Brain microvascular endothelial cell (primary cell): Measurements from ENCODE around the gene EXOC4.

ENCODE experiments used
- DNase-seq: peaks from one replicate; pipeline ENCODE4 v3.0.0-alpha.2; 2020
- H3K27ac ChIP-seq: fragments of 250-450 bp; sonication (Bioruptor Pico); 2 replicates; pipeline ENCODE4 v1.5.1; 2020; ENCODE audit warnings: mild to moderate bottlenecking, moderate library complexity
- H3K27me3 ChIP-seq: fragments of 250-450 bp; sonication (Bioruptor Pico); replicated peaks from 2 replicates; pipeline ENCODE4 v1.5.1; 2020; ENCODE audit warnings: mild to moderate bottlenecking
- H3K36me3 ChIP-seq: fragments of 250-450 bp; sonication (Bioruptor Pico); replicated peaks from 2 replicates; pipeline ENCODE4 v1.5.1; 2020; ENCODE audit warnings: mild to moderate bottlenecking
- H3K4me3 ChIP-seq: 2 replicates; pipeline ENCODE4 v1.5.1; 2011; ENCODE audit warnings: low read depth, mild to moderate bottlenecking, control low read depth, low read length, moderate library complexity
- in situ Hi-C: cut with HindIII; loops from 2 replicates; pipeline ENCODE4 v1.10.0; 2017; ENCODE audit warnings: low sequenced_read_pairs, low pct_ligation_motif_present
- TF ChIP-seq, protein P1 (sequence below): IDR thresholded peaks from 2 replicates; pipeline ENCODE4 v1.5.1; 2011; ENCODE audit warnings: low read depth, mild to moderate bottlenecking, moderate library complexity, low read length, control low read depth, inconsistent platforms; ENCODE audit errors: missing control alignments

EXOC4 gene

DNA sequence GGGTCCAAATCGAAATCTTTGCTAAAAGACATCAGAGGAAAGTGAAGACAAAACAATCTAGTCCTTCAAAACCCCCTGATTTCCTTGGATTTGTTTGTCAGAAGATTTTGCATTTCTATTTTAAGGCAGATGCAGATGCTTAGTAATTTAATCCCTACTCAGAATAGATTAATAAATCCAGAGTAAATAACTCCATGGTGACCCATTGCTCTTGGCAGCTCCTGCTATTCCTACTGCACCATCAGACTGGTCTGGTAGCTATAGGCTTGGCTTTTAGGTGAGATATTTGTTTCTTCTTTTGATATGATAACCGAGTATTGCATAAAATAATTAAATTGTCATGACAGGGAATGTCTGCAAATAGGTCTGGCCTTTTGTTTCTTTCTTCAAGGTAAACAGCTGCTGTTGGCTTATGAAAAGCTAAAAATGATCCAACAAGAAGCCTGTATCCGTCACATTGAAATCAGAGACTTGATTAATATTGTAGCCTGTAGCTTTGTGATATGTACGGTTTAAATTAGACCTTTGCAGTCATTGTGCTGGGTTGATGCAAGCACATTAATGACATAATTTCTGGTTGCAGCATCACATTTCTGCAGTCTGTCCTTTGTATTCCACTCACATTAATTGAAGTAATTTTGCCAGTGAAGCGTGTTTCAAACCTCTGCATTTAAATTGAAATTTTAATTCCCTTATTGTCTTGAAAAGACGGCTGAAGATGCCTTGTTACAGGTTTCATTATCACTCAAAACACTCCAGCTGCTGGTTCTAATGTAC lies 40.7 kb downstream of the EXOC4 start:
- no peak overlapping the region for H3K27ac ChIP-seq
- TF ChIP-seq, protein P1, sequence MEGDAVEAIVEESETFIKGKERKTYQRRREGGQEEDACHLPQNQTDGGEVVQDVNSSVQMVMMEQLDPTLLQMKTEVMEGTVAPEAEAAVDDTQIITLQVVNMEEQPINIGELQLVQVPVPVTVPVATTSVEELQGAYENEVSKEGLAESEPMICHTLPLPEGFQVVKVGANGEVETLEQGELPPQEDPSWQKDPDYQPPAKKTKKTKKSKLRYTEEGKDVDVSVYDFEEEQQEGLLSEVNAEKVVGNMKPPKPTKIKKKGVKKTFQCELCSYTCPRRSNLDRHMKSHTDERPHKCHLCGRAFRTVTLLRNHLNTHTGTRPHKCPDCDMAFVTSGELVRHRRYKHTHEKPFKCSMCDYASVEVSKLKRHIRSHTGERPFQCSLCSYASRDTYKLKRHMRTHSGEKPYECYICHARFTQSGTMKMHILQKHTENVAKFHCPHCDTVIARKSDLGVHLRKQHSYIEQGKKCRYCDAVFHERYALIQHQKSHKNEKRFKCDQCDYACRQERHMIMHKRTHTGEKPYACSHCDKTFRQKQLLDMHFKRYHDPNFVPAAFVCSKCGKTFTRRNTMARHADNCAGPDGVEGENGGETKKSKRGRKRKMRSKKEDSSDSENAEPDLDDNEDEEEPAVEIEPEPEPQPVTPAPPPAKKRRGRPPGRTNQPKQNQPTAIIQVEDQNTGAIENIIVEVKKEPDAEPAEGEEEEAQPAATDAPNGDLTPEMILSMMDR: no peak
- in situ Hi-C loops: no loop called here
- no peaks in the 10 kb centered on the region for H3K36me3 ChIP-seq
- no peak overlapping the region for H3K4me3 ChIP-seq
- DNase-seq: no peak
- H3K27me3 ChIP-seq: no peaks in the 10 kb centered on the region

DNA sequence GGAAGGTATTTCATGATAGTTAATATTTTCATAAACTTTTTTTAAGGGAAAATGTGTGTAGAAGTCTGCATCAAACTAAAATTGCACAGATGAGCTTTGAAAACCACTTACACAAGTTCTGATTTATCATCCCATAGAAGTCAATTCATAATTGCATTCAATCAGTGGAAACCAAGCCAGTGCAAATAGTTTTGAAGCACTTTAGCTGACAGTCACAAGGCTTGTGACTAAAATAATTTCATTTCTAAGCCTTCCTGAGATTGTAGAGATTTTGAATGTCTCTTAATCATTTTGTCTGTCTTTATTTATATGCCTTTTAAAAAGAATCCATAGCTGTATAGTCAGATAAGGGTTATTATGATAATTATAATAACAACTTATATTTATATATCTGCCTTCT lies 41.4 kb downstream of the EXOC4 start:
- no peak for DNase-seq
- H3K4me3 ChIP-seq: no peak overlapping the region
- TF ChIP-seq, protein P1: no peak
- H3K27me3 ChIP-seq: no peaks in the 10 kb centered on the region
- in situ Hi-C loops: no loop called here
- H3K27ac ChIP-seq: no peak overlapping the region
- H3K36me3 ChIP-seq: no peaks in the 10 kb centered on the region

DNA sequence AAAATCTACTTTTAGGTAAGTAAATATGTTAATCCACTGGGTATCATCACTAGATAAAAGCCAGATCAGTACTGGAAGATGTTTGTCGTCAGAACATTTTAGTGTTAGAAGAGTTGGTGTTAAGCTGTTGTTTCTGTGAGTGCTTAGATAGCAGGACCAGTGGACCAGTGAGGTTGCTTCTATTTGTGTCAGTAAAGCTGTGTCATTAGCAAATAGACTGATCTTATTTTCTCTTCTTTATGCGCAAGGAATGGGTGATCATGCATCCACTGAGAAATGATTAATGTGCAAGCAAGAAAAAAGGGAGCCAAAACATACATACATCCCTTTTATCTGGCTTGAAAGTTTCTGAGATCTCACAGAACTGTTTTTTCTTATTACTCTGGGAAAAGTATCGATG lies 42.6 kb downstream of the EXOC4 start:
- TF ChIP-seq, protein P1: no peak
- Histone ChIP-seq H3K36me3 (no peaks in the 10 kb centered on the region), H3K27ac (no peak overlapping the region), H3K27me3 (no peaks in the 10 kb centered on the region), H3K4me3 (no peak overlapping the region)
- DNase-seq: no peak
- in situ Hi-C loops: no loop called here

DNA sequence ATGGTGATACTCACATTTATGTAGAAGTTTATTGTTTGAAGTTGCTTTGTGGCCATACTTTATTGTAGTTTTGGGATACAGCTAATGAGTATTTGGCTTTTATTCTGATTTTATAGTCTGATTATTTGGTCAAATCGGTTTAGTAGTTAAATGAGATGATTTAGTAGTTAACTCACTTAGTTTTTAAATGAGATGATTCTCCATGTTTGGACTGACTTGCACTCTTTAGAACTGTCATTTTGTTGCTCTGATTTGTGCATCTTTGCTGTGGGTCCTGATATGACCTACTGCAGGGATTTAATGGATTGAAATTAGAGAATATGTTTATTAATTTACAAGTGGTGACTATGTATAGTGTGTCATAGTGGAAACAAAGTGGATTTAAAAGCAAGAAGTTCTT lies 44.2 kb downstream of the EXOC4 start:
- TF ChIP-seq, protein P1: no peak
- no peak for DNase-seq
- Histone ChIP-seq H3K36me3 (no peaks in the 10 kb centered on the region), H3K27me3 (no peaks in the 10 kb centered on the region), H3K27ac (no peak overlapping the region), H3K4me3 (no peak overlapping the region)
- in situ Hi-C loops: no loop called here

DNA sequence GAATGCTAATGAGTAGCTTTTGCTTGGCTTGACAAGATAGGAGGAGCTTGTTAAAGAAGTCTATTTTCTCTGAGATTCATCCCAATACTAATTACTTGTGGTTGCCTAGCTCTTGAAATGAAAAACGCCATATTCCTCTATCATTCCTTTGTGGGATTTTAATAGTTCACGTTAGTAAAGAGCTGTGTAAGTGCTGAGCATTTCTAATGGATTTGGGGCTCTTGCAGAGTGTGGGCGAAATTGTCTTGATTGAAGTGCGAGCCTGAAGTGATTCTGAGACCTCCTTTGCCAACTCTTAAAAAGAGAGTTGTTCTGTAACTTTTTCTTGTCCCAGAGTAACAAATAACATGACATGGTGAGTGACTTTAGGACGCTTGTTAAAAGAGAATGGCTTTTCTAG lies 45.2 kb downstream of the EXOC4 start:
- in situ Hi-C loops: no loop called here
- TF ChIP-seq, protein P1: no peak

DNA sequence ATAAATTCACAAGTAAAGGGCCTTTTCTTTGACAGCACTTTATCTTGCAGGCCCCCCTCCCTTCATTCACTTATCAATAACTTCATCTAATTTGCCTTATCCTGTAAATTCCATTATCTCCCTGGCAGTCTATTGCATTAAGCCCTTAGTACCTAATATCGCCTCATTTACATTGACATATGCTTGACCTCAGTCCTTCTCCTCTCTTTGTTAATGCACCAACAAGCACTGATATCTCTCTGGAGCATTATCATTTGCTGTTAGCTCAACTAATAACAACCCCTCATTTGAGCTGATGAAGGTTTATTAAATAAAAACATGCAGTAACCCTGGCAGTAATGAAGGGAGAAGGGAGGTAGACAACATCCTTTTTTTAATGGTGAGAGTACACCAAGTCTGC lies 46.8 kb downstream of the EXOC4 start:
- H3K27me3 ChIP-seq: no peaks in the 10 kb centered on the region
- no peak overlapping the region for H3K4me3 ChIP-seq
- H3K36me3 ChIP-seq: no peaks in the 10 kb centered on the region
- in situ Hi-C loops: no loop called here
- DNase-seq: no peak
- H3K27ac ChIP-seq: no peak overlapping the region
- TF ChIP-seq, protein P1: no peak

More for the DNA sequence above, 45.2 kb downstream of the EXOC4 start:
- H3K27me3 ChIP-seq: no peaks in the 10 kb centered on the region
- DNase-seq: no peak
- H3K27ac ChIP-seq: no peak overlapping the region
- H3K36me3 ChIP-seq: no peaks in the 10 kb centered on the region
- no peak overlapping the region for H3K4me3 ChIP-seq
